ENCODE results near the gene DNASE2B. TPM values are rescaled to one million over a fixed set of nuclear protein-coding genes. Genes with fewer than 3 reads are reported as not detected.

DNASE2B gene
- total and polyA plus RNA-seq, 2 experiments from 2014 or later = not detected

DNA sequence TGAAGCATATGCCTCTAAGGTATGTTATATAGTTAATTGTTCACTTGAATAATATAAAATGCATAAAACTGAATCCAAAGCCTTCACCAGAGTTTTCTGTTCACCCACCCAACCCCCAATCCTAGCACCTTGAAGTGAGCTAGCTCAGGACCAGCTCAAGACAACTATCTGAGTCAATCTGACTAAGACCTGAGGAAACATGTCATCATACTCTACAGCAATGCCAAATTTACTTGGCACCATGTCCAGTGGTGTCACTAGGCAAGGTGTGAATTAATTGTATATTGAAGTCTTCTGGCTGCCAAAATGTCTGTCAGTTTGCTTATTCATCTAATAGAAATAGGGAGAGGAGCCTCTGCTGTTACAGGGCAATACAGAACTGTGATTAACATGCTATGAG is 3.8 kb downstream of the DNASE2B start:
- Histone ChIP-seq H3K36me3 (no peaks in the 10 kb centered on the region), H3K27ac (no peak overlapping the region), H3K4me1 (ENCODE audit: low read depth) (no peaks in the 10 kb centered on the region), H3K9me3 (ENCODE audit: low read depth) (no peaks in the 10 kb centered on the region), H3K27me3 (no peaks in the 10 kb centered on the region), H3K4me3 (no peak overlapping the region)
- DNase-seq (ENCODE audit: low read depth in 1 of 2, low spot score in 1 of 2) = no peak
- TF ChIP-seq, protein P1, sequence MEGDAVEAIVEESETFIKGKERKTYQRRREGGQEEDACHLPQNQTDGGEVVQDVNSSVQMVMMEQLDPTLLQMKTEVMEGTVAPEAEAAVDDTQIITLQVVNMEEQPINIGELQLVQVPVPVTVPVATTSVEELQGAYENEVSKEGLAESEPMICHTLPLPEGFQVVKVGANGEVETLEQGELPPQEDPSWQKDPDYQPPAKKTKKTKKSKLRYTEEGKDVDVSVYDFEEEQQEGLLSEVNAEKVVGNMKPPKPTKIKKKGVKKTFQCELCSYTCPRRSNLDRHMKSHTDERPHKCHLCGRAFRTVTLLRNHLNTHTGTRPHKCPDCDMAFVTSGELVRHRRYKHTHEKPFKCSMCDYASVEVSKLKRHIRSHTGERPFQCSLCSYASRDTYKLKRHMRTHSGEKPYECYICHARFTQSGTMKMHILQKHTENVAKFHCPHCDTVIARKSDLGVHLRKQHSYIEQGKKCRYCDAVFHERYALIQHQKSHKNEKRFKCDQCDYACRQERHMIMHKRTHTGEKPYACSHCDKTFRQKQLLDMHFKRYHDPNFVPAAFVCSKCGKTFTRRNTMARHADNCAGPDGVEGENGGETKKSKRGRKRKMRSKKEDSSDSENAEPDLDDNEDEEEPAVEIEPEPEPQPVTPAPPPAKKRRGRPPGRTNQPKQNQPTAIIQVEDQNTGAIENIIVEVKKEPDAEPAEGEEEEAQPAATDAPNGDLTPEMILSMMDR (IDR thresholded peaks at IDR 0.05; ENCODE audit: low read depth, low read length) = no peak

DNA sequence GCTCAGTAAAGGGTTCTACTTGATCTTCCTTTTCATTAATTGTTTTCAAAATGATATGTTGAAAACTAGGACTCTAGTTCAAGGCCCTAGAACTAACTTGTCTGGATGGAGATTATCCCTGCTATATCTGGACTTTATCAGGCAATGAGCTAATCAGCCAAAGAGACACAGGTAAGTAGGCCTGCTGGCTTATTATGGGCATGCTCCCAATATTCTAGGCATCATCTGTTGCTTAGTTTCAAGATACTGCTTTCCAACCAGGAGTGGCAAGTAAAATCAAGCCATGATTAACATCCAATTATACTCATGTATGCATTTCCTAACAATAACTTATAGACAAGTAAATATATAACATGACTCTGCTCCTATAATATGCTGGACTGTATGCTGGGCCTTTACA is 4.2 kb downstream of the DNASE2B start:
- Histone ChIP-seq H3K9me3 (ENCODE audit: low read depth) (no peaks in the 10 kb centered on the region), H3K4me3 (no peak overlapping the region)
- TF ChIP-seq, protein P1 (IDR thresholded peaks at IDR 0.05; ENCODE audit: low read depth, low read length) = no peak

DNA sequence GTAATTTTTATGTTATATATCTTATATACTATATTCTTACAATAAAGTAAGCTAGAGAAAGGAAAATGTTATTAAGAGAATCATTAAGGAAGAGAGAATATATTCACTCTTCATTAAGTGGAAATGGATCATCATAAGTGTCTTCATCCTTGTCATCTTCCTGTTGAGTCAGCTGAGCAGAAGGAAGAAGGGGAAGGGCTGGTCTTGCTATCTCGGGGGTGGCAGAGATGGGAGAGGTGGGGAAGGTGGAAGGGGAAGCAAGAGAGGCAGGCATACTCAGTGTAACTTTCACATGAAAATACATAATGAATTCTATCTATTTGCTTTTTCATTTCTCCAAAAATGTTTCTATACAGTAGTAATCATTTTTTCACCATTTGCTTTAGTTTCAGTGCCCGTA is 5.1 kb downstream of the DNASE2B start:
- Histone ChIP-seq H3K27ac (no peak overlapping the region), H3K9me3 (ENCODE audit: low read depth) (no peaks in the 10 kb centered on the region), H3K27me3 (no peaks in the 10 kb centered on the region), H3K36me3 (no peaks in the 10 kb centered on the region), H3K4me3 (no peak overlapping the region), H3K4me1 (ENCODE audit: low read depth) (no peaks in the 10 kb centered on the region)
- TF ChIP-seq, protein P1 (IDR thresholded peaks at IDR 0.05; ENCODE audit: low read depth, low read length) = no peak
- DNase-seq (ENCODE audit: low read depth in 1 of 2, low spot score in 1 of 2) = no peak

More for the DNA sequence above, 4.2 kb downstream of the DNASE2B start:
- no peaks in the 10 kb centered on the region for H3K27me3 ChIP-seq
- H3K36me3 ChIP-seq = no peaks in the 10 kb centered on the region
- DNase-seq (ENCODE audit: low read depth in 1 of 2, low spot score in 1 of 2) = no peak
- no peaks in the 10 kb centered on the region for H3K4me1 ChIP-seq (ENCODE audit: low read depth)
- H3K27ac ChIP-seq = no peak overlapping the region

DNA sequence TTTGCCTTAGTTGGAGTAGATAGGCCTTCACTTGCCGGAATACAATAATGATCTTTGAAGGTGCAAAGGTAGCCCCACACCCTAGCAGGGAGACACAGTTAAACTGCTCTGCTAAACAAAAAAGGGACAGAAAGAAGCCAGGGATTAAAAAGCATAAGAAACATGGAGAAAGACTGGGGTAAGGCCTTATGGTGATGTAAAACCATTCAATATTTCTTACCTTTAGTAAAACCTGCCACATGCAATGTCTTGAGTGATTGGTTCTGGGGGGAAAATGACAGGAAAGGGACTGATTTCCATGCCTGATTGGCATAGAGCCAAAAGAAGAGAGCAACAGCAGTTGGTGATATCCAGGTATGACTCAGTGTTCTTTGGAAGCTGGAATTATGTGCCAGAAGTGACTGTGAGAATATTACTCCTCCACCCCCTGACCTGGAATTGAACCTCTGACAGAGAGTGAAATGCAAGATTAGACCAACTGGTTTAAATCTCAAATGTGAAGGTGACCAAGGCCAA is 8.1 kb downstream of the DNASE2B start:
- no peaks in the 10 kb centered on the region for H3K4me1 ChIP-seq (ENCODE audit: low read depth)
- no peaks in the 10 kb centered on the region for H3K9me3 ChIP-seq (ENCODE audit: low read depth)

DNA sequence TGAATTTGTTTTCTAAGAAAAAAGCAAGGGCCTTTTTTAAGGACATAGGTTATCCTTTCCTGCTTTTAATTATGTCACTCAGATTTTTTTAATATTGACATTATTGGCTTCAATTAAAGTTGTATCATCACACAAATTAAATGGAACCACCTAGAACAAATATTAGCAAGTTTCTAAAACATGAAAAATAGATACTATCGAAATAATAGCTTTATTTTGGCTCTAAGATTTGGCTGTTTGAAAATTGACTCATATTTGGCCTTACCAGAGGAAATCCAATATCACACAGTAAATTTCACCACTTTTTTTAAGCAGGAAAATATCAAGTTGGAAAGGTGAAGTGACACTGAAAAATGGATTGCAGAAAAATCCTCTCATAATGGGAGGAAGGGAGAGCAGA is 9.2 kb downstream of the DNASE2B start:
- H3K4me3 ChIP-seq = no peak overlapping the region
- TF ChIP-seq, protein P1 (IDR thresholded peaks at IDR 0.05; ENCODE audit: low read depth, low read length) = no peak
- no peaks in the 10 kb centered on the region for H3K9me3 ChIP-seq (ENCODE audit: low read depth)
- no peaks in the 10 kb centered on the region for H3K27me3 ChIP-seq
- H3K4me1 ChIP-seq (ENCODE audit: low read depth) = no peaks in the 10 kb centered on the region
- no peaks in the 10 kb centered on the region for H3K36me3 ChIP-seq
- DNase-seq (ENCODE audit: low read depth in 1 of 2, low spot score in 1 of 2) = no peak
- H3K27ac ChIP-seq = no peak overlapping the region

More for the DNA sequence above, 8.1 kb downstream of the DNASE2B start:
- H3K4me3 ChIP-seq = no peak overlapping the region
- no peak overlapping the region for H3K27ac ChIP-seq
- H3K36me3 ChIP-seq = no peaks in the 10 kb centered on the region
- TF ChIP-seq, protein P1 (IDR thresholded peaks at IDR 0.05; ENCODE audit: low read depth, low read length) = no peak
- no peaks in the 10 kb centered on the region for H3K27me3 ChIP-seq
- peak in 1 of 2 donors; percentile 41 for DNase-seq (ENCODE audit: low read depth in 1 of 2, low spot score in 1 of 2)
